HT-29 (cell line): Measurements from ENCODE around the gene MLF2. TPM values are rescaled to one million over a fixed set of nuclear protein-coding genes. Genes with fewer than 3 reads are reported as not detected.

Experiments used
- DNase-seq: peaks from one replicate; pipeline ENCODE4 v3.0.0-alpha.2; 2015; ENCODE audit warnings: low spot score
- total RNA-seq: library from RNA; depleted of rRNA; stranded (reverse); fragments of >200 nt; shearing (Covaris generic); gene quantifications from 2 replicates; pipeline ENCODE4 v1.2.3, GENCODE V29; 2014

The MLF2 gene
- total RNA-seq, 1 experiment from 2014 or later = 384 TPM

GRCh38 chr12:6778217-6778573, 25.3 kb upstream of the MLF2 start:
- DNase-seq = no peak

DNA sequence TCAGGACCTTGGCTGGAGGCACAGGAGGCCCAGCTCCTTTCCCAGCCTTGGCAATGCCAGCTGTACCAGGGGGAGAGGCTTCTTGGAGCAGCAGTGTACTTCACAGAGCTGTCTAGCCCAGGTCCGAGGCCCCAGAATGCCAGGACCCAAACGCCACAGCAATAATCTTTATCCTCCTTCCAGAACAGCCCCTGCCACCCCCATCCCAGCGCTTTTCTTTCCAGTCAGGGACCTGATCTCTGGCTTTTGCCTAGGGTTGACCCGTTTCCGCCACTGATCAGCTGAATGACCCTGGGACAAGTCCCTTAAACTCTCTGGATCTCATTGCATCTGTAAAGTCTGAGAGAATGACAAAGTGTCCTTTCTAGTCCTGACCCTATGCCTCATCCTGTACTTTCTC, 24.4 kb upstream of the MLF2 start:
- DNase-seq = no peak

GRCh38 chr12:6775185-6776174, 22.5 kb upstream of the MLF2 start:
- peak; percentile 31 for DNase-seq

DNA sequence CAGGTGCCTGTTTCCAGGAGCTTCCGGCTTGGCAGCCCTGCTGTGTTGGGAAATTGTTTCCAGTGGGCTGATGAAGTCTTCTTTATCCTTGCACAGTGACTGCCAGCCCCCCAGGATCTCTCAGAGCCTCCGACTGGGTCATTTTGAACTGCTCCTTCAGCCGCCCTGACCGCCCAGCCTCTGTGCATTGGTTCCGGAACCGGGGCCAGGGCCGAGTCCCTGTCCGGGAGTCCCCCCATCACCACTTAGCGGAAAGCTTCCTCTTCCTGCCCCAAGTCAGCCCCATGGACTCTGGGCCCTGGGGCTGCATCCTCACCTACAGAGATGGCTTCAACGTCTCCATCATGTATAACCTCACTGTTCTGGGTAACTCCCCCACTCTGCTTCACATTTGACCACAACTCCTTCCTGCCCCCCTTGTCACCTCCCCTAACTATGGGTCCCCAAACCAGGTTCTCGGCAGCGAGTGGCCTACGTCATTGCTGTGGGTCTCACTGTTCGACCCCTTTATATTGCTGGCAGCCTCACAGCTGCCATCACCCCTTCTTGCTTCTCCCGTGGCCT, 21.6 kb upstream of the MLF2 start:
- no peak for DNase-seq

DNA sequence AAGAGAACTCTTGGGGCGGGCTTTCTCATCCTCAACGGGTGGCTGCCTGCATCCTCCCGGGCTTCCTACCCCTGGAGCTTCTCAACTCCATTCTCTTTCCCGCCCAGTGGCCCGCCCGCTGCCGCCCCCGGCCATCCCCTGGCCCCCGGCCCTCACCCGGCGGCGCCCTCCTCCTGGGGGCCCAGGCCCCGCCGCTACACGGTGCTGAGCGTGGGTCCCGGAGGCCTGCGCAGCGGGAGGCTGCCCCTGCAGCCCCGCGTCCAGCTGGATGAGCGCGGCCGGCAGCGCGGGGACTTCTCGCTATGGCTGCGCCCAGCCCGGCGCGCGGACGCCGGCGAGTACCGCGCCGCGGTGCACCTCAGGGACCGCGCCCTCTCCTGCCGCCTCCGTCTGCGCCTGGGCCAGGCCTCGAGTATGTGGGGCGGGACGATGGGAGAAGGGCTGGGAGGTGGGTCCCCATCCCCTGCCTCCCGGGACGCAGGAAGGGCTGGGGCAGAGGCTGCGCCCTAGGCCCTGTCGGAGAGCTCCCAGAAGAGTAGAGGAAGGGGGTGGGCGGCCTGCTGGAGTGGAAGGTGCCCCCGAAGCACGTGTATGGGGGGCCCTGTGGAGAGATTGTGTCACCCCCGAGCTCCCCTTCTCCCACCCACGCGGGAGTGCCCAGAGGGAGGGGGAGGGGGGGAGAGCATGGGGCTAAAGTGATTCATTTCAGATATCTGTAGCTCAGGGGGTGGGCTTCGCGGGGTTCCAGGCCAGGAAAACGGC, 20.8 kb upstream of the MLF2 start:
- no peak for DNase-seq

GRCh38 chr12:6772726-6773589, 20.0 kb upstream of the MLF2 start:
- DNase-seq = no peak

DNA sequence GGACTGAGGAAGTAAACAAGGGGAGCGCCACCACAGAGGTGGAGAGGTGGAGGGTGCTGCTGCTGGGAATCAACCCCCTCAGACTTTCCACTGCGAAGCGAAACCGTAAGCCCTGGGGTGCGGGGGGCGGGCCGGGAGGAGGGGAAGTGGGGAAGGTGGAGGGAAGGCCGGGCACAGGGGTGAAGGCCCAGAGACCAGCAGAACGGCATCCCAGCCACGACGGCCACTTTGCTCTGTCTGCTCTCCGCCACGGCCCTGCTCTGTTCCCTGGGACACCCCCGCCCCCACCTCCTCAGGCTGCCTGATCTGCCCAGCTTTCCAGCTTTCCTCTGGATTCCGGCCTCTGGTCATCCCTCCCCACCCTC, 19.4 kb upstream of the MLF2 start, which contains the start of gene LAG3:
TSS of gene LAG3 (plus strand) at position 190 of the 365 bp plus-strand sequence. CDS start 333 bp downstream, outside the sequence.
- no peak for DNase-seq

GRCh38 chr12:6771509-6772330, 18.8 kb upstream of the MLF2 start:
- no peak for DNase-seq

DNA sequence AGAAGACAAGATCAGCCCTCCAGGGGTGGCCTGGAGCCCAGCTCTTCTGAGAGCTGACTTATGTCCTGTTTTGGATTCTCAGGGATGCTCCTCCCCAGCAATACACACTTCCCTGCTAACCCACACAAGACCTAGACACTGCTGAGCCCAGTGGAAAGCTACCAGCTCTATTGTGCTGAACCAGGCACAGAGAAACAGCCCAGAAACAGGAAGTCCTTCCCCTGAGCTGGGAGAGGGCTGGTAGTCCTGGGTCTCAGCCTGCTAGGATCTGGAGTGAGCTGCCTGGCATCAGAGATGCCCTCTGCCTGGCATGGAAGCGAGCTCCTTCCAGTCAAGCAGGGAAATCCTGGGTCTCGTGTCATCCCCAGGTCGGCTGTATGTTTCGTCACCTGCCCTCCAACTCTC, 18.2 kb upstream of the MLF2 start:
- DNase-seq = no peak

GRCh38 chr12:6770600-6770999, 17.7 kb upstream of the MLF2 start:
- no peak for DNase-seq

DNA sequence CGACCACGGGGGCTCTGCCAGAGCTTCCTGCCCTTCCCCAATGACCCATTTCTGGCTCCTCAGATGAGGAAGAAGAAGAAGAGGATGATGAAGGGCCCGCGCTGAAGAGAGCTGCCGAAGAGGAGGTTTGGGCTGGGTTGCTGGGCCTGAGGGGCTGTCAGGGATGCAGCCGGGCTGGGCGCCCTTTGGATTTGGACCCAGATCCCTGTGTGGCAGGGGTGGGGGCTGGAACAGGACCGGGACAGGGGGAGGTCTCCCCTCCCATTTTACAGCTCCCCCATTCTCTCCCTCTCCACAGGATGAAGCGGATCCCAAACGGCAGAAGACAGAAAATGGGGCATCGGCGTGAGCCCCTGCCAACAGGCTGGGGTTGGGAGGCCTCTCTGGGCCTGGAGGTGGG, 17.2 kb upstream of the MLF2 start:
- DNase-seq = no peak

DNA sequence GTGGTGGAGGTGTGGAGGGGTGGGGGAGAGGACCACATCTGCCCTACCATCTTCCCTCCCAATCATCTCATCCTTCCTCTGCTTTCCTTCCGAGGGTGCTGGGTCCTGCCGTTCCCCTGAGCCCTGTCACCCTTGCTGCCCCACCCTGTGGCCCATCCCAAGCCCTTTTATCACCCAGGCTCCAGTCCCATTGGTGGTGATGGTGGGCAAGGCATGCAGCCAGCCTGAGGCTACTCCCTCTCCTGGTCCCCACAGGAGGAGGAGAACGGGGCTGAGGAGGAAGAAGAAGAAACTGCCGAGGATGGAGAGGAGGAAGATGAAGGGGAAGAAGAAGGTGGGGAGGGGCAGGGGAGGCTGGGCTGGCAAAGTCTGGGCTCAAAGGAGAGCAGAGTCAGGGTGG, 16.7 kb upstream of the MLF2 start:
- no peak for DNase-seq

GRCh38 chr12:6768990-6769389, 16.0 kb upstream of the MLF2 start:
- peak; percentile 53 for DNase-seq

DNA sequence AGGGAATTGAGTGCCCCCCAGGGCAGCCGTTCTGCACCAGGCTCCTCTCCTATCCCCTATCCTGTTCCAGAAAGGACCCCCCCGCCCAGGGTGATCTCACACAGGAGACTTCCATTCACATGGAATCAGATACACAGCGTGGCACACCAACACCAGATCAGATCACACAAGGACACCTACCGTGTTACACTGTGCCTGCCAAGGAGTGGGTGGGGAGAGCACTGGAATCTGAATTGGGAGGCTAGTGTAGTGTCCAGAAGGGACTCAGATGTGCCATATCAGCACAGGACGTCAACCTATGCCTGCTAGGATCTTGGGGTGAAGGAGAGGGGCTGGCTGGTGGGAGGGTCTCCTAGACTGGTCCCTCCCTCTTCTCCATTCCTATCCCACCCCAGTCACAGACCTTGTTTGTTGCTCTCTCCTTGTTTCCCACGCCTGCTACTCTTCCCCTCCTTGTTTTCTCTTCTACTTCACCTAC, 15.5 kb upstream of the MLF2 start:
- no peak for DNase-seq

DNA sequence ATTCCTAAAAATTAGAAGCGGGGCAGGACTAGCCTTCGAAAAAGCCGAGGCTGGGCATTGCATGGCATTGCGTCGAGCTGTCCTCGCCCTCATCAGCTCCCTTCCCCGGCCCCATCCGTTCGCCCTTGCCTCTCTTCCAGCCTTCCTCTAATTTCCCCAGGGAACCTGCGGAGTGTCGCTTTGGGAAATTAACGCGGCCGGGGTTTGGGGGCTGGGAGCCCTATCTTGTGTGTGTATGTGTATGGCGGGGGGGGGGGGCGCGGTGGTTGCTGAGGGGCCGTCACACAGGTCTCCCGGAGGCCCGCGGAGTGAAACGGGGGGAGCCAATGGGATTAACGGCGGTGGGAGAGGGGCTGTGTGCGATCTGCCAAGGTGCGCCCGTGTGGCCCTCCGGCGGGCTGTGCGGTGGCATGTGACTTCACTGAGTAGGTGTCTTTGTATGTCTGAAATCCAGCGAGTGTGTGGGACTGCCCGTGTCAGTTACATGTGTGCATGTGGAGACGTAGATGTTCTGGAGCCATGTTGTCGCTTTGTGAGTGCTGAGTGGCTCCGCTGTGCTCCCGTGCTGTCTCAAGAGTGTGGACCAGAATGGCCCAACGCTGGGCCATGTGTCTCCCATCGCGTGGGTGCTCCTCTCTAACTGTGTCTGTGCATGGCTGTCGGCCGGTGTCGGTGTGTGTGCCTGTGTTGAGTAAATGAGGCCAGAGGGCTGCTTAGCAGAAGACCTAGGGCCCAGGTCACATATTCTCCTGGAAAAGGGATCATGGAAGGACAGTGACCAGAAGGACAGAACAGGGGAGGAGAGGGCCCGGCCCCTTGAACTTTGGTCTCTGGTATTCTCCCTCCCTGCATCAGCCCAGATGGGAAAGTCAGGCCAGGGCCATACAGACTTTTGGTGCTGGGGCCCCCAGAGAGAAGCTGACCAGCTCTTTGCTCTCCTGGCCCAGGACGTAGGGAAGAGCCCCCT, 14.7 kb upstream of the MLF2 start:
- DNase-seq = peak; percentile 32

- DNase-seq = peak; percentile 76
Observed at GRCh38 chr12:6766651-6767349, 13.9 kb upstream of the MLF2 start.

GRCh38 chr12:6765634-6766581, 13.0 kb upstream of the MLF2 start, which contains the start of gene PTMS:
Gene PTMS (plus strand): TSS chr12:6766363. CDS start chr12:6766706, 343 bp downstream.
- DNase-seq = peak; percentile 53
